ENCODE results near the gene AZIN2. TPM values are rescaled to one million over a fixed set of nuclear protein-coding genes. Genes with fewer than 3 reads are reported as not detected.

Gene AZIN2
- total RNA-seq, 4 donors from 2014 or later: 2.5 to 6.1 (median 4.1) TPM

GRCh38 chr1:33086384-33086850 is 5.5 kb downstream of the AZIN2 start:
- intact Hi-C loops (cut with DNase I): loop anchor here (2.0 to 10.0 kb wide), 3 partner anchors 154 to 372 kb away; partner anchors contain the start of gene FNDC5
- WGBS: 26% methylated on average over 10 of the region's 12 CpGs
- Histone ChIP-seq H3K9me3 (no peaks in the 10 kb centered on the region), H3K4me1 (peaks cover 7 to 18% (median 14%) of the 10 kb centered on the region in 4 donors), H3K27me3 (no peaks in the 10 kb centered on the region), H3K4me3 (no peak overlapping the region), H3K27ac (replicated peaks in 1 of 4) (no peak overlapping the region), H3K36me3 (no peaks in the 10 kb centered on the region)
- DNase-seq (ENCODE audit: extremely low spot score): peak; percentile 94
- peak; percentile 68 to 82 (median 69) for TF ChIP-seq CTCF (IDR thresholded peaks at IDR 0.05)
- TF ChIP-seq POLR2AphosphoS5 (IDR thresholded peaks at IDR 0.05): no peak
- TF ChIP-seq EP300 (IDR thresholded peaks at IDR 0.05): no peak
- TF ChIP-seq POLR2A (IDR thresholded peaks at IDR 0.05; ENCODE audit: low read depth): no peak

GRCh38 chr1:33087677-33088076 is 6.7 kb downstream of the AZIN2 start:
- Histone ChIP-seq H3K9me3 (no peaks in the 10 kb centered on the region), H3K27me3 (no peaks in the 10 kb centered on the region), H3K4me1 (peaks cover 0 to 6% (median 3%) of the 10 kb centered on the region in 4 donors), H3K36me3 (no peaks in the 10 kb centered on the region), H3K27ac (replicated peaks in 1 of 4) (no peak overlapping the region), H3K4me3 (no peak overlapping the region)
- intact Hi-C loops (cut with DNase I): loop anchor here (2.0 to 10.0 kb wide), 3 partner anchors 155 to 373 kb away; partner anchors contain the start of gene FNDC5
- WGBS: 72% methylated on average over 6 of the region's 6 CpGs
- no peak for DNase-seq (ENCODE audit: extremely low spot score)
- TF ChIP-seq EP300 (IDR thresholded peaks at IDR 0.05) (no peak), POLR2A (IDR thresholded peaks at IDR 0.05; ENCODE audit: low read depth) (no peak), POLR2AphosphoS5 (IDR thresholded peaks at IDR 0.05) (no peak), CTCF (IDR thresholded peaks at IDR 0.05) (no peak)

GRCh38 chr1:33088119-33088906 is 7.4 kb downstream of the AZIN2 start:
- WGBS: 75% methylated on average over 9 of the region's 9 CpGs
- Histone ChIP-seq H3K4me1 (peaks cover 0 to 6% (median 3%) of the 10 kb centered on the region in 4 donors), H3K9me3 (no peaks in the 10 kb centered on the region), H3K36me3 (no peaks in the 10 kb centered on the region), H3K27me3 (no peaks in the 10 kb centered on the region), H3K4me3 (no peak overlapping the region), H3K27ac (replicated peaks in 1 of 4) (no peak overlapping the region)
- TF ChIP-seq EP300 (IDR thresholded peaks at IDR 0.05) (no peak), CTCF (IDR thresholded peaks at IDR 0.05) (no peak), POLR2AphosphoS5 (IDR thresholded peaks at IDR 0.05) (no peak), POLR2A (IDR thresholded peaks at IDR 0.05; ENCODE audit: low read depth) (no peak)
- intact Hi-C loops (cut with DNase I): loop anchor here (10.0 kb wide), 2 partner anchors 214 to 374 kb away; partner anchors contain the start of gene FNDC5
- DNase-seq (ENCODE audit: extremely low spot score): no peak

- peaks cover 0 to 6% (median 3%) of the 10 kb centered on the region in 4 donors for H3K4me1 ChIP-seq
- no peak overlapping the region for H3K4me3 ChIP-seq
- H3K36me3 ChIP-seq: no peaks in the 10 kb centered on the region
- H3K27me3 ChIP-seq: no peaks in the 10 kb centered on the region
- no peaks in the 10 kb centered on the region for H3K9me3 ChIP-seq
- no peak overlapping the region for H3K27ac ChIP-seq (replicated peaks in 1 of 4)
- no peak for DNase-seq (ENCODE audit: extremely low spot score)
- intact Hi-C loops (cut with DNase I): loop anchor here (10.0 kb wide), 2 partner anchors 215 to 375 kb away; partner anchors contain the start of gene FNDC5
- WGBS: 85% methylated on average over 2 of the region's 2 CpGs
- TF ChIP-seq POLR2A (IDR thresholded peaks at IDR 0.05; ENCODE audit: low read depth) (no peak), POLR2AphosphoS5 (IDR thresholded peaks at IDR 0.05) (no peak), CTCF (IDR thresholded peaks at IDR 0.05) (no peak), EP300 (IDR thresholded peaks at IDR 0.05) (no peak)
These were observed 8.5 kb downstream of the AZIN2 start for GRCh38 chr1:33089457-33089856.

All from esophagus muscularis mucosa (tissue), 4 donors.